ENCODE results near the gene OR52W1. TPM values are rescaled to one million over a fixed set of nuclear protein-coding genes. Genes with fewer than 3 reads are reported as not detected.

Gene OR52W1
- total RNA-seq, 1 experiment from 2014 or later = not detected

DNA sequence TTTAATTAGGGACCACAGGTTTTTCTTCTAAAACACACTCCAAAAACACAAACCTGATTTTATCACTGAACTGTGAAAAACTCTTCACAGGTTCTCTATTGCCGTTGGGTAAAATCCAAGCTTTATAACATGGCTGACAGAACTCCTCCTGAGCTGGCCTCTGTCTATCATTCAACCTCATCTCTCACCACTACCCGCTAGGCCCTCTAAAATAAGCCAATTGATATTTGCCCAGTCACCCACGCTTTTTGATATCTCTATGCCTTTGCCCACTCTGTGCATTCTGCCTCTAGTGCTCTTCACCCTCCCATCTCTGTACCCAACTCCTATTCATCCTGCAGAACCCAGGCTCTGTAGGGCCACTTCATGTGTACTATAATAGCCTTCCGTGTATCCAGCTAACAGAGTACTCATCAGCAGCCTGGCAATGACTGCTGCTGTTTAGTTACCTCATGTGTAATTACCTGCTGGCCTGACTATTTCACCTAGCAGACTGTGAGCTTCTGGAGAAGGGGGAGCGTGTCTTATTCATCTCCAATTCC lies 38.8 kb downstream of the OR52W1 start:
- no peak for DNase-seq
- Mint-ChIP-seq H3K9me3 (ENCODE audit: unreplicated experiment) (no peaks in the 10 kb centered on the region), H3K27me3 (ENCODE audit: insufficient read depth, unreplicated experiment) (no peaks in the 10 kb centered on the region), H3K4me3 (ENCODE audit: unreplicated experiment) (no peak overlapping the region), H3K36me3 (ENCODE audit: insufficient read depth, unreplicated experiment) (peaks cover 7% of the 10 kb centered on the region), H3K4me1 (ENCODE audit: low read depth, unreplicated experiment) (peaks cover 6% of the 10 kb centered on the region), H3K27ac (ENCODE audit: unreplicated experiment) (no peak overlapping the region)
- CTCF ChIA-PET = interaction anchor here (0.8 kb wide), 1 partner anchor 14 kb away, joined by 3 read pairs; no protein-coding TSS in a partner anchor
- Histone ChIP-seq H3K4me3 (ENCODE audit: low read depth, low read length) (no peak overlapping the region), H3K4me1 (peaks cover 7% of the 10 kb centered on the region), H3K9me3 (no peaks in the 10 kb centered on the region), H3K27me3 (replicated peaks; ENCODE audit: control insufficient read depth, insufficient read depth, low read length) (no peaks in the 10 kb centered on the region), H3K36me3 (ENCODE audit: control insufficient read depth, insufficient read depth, low read length) (no peaks in the 10 kb centered on the region)
- BruUV-seq (replicated peaks) = no TSS peak
- intact Hi-C loops (cut with micrococcal nuclease; ENCODE audit: unreplicated experiment) = loop anchor here (1.0 to 10.0 kb wide), 3 partner anchors 10 to 377 kb away; partner anchors contain the start of genes TAF10 and TPP1
- POLR2A ChIA-PET = no interaction called here
- no peak for TF ChIP-seq CTCF (IDR thresholded peaks at IDR 0.05; ENCODE audit: insufficient read depth in 1 of 2, low read depth in 1 of 2, low read length in 1 of 2, severe bottlenecking in 1 of 2, unreplicated experiment in 1 of 2)

DNA sequence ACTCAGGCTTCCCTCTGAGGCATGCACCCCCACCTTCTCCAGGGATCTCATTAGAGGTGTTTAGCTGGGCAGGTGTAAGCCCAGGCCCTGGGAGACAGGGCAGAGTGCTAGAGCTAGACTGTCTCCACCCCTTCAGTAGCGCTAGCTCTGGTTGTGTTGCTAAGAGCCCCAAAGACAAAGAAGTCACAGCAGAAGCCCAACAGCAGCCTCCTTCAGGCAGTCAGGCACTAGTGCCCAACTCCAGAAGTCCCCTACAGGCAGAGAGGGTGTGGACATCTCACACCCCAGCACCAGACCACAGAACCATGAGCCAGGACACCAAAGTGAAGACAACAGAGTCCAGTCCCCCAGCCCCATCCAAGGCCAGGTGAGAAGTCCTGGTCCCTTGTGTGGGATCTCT lies 39.9 kb downstream of the OR52W1 start, which contains the start of gene CNGA4:
CNGA4 (plus strand) TSS at position 188 of the 400 bp plus-strand sequence; CDS start at position 306, 118 bp downstream.
- H3K27me3 ChIP-seq (replicated peaks; ENCODE audit: control insufficient read depth, insufficient read depth, low read length) = no peaks in the 10 kb centered on the region
- H3K9me3 Mint-ChIP-seq (ENCODE audit: unreplicated experiment) = no peaks in the 10 kb centered on the region
- H3K27me3 Mint-ChIP-seq (ENCODE audit: insufficient read depth, unreplicated experiment) = no peaks in the 10 kb centered on the region
- H3K36me3 Mint-ChIP-seq (ENCODE audit: insufficient read depth, unreplicated experiment) = peaks cover 7% of the 10 kb centered on the region
- TF ChIP-seq CTCF (IDR thresholded peaks at IDR 0.05; ENCODE audit: insufficient read depth in 1 of 2, low read depth in 1 of 2, low read length in 1 of 2, severe bottlenecking in 1 of 2, unreplicated experiment in 1 of 2) = peak in 1 of 2 experiments; percentile 21
- H3K4me1 ChIP-seq = peaks cover 7% of the 10 kb centered on the region; the same call in 1 of the 2 replicates
- no peaks in the 10 kb centered on the region for H3K36me3 ChIP-seq (ENCODE audit: control insufficient read depth, insufficient read depth, low read length)
- no TSS peak for BruUV-seq (replicated peaks)
- peak in 1 of 2 experiments; percentile 30 for DNase-seq
- H3K4me3 Mint-ChIP-seq (ENCODE audit: unreplicated experiment) = no peak within 1 kb of the TSS
- intact Hi-C loops (cut with micrococcal nuclease; ENCODE audit: unreplicated experiment) = loop anchor here (1.0 to 10.0 kb wide), 3 partner anchors 9 to 376 kb away; partner anchors contain the start of genes TAF10 and TPP1
- H3K27ac Mint-ChIP-seq (ENCODE audit: unreplicated experiment) = no peak within 1 kb of the TSS
- CTCF ChIA-PET = interaction anchor here (0.8 kb wide), 2 partner anchors 13 to 140 kb away, joined by 3 to 4 read pairs; no protein-coding TSS in a partner anchor
- H3K4me1 Mint-ChIP-seq (ENCODE audit: low read depth, unreplicated experiment) = no peaks in the 10 kb centered on the region
- H3K4me3 ChIP-seq (ENCODE audit: low read depth, low read length) = no peak within 1 kb of the TSS
- no peaks in the 10 kb centered on the region for H3K9me3 ChIP-seq
- POLR2A ChIA-PET = interaction anchor here (0.6 kb wide), 1 partner anchor 84 kb away, joined by 3 read pairs; no protein-coding TSS in a partner anchor

GRCh38 chr11:6240139-6240538 lies 41.1 kb downstream of the OR52W1 start:
- BruUV-seq (replicated peaks) = no TSS peak
- Mint-ChIP-seq H3K36me3 (ENCODE audit: insufficient read depth, unreplicated experiment) (peaks cover under 1% of the 10 kb centered on the region), H3K4me3 (ENCODE audit: unreplicated experiment) (no peak overlapping the region), H3K9me3 (ENCODE audit: unreplicated experiment) (no peaks in the 10 kb centered on the region), H3K4me1 (ENCODE audit: low read depth, unreplicated experiment) (no peaks in the 10 kb centered on the region), H3K27ac (ENCODE audit: unreplicated experiment) (no peak overlapping the region), H3K27me3 (ENCODE audit: insufficient read depth, unreplicated experiment) (no peaks in the 10 kb centered on the region)
- DNase-seq = no peak
- no peaks in the 10 kb centered on the region for H3K36me3 ChIP-seq (ENCODE audit: control insufficient read depth, insufficient read depth, low read length)
- no peaks in the 10 kb centered on the region for H3K27me3 ChIP-seq (replicated peaks; ENCODE audit: control insufficient read depth, insufficient read depth, low read length)
- peaks cover 7% of the 10 kb centered on the region; the same call in 1 of the 2 replicates for H3K4me1 ChIP-seq
- H3K9me3 ChIP-seq = no peaks in the 10 kb centered on the region
- ChIA-PET POLR2A (no interaction called here), CTCF (no interaction called here)
- intact Hi-C loops (cut with micrococcal nuclease; ENCODE audit: unreplicated experiment) = no loop called here
- H3K4me3 ChIP-seq (ENCODE audit: low read depth, low read length) = no peak overlapping the region
- no peak for TF ChIP-seq CTCF (IDR thresholded peaks at IDR 0.05; ENCODE audit: insufficient read depth in 1 of 2, low read depth in 1 of 2, low read length in 1 of 2, severe bottlenecking in 1 of 2, unreplicated experiment in 1 of 2)

All from Caco-2 (cell line).